Vagina (tissue), 2 donors: ENCODE data around the gene NUTM2F. TPM values are rescaled to one million over a fixed set of nuclear protein-coding genes. Genes with fewer than 3 reads are reported as not detected.

Source experiments
- DNase-seq, 2 donors: peaks; one replicate each; pipeline ENCODE4 v3.0.0-alpha.2; 2017; ENCODE audit errors: extremely low spot score in 2 of 2
- H3K27ac ChIP-seq: fragments of 200-600 bp; sonication (generic); one replicate; pipeline ENCODE4 v1.5.1; 2019
- H3K27me3 ChIP-seq: fragments of 200-600 bp; sonication (generic); one replicate; pipeline ENCODE4 v1.5.1; 2019
- H3K36me3 ChIP-seq, 2 donors: fragments of 200-600 bp; sonication (generic); one replicate each; pipeline ENCODE4 v1.5.1; 2017 to 2019
- H3K4me1 ChIP-seq: fragments of 200-600 bp; sonication (generic); one replicate; pipeline ENCODE4 v1.5.1; 2019
- H3K4me3 ChIP-seq, 2 donors: fragments of 200-600 bp; sonication (generic); 1 replicate in 1 of 2; 2 replicates in 1 of 2; pipeline ENCODE4 v1.5.1; 2016 to 2019
- H3K9me3 ChIP-seq: fragments of 200-600 bp; sonication (generic); one replicate; pipeline ENCODE4 v1.5.1; 2019
- POLR2A ChIP-seq, 2 donors: fragments of 450-650 bp; IDR thresholded peaks; one replicate each; pipeline ENCODE4 v1.6.1; 2017; ENCODE audit warnings: antibody characterized with exemption in 2 of 2, mild to moderate bottlenecking in 2 of 2, moderate library complexity in 2 of 2
- POLR2AphosphoS5 ChIP-seq, 2 donors: sonication (generic); formaldehyde crosslinking; IDR thresholded peaks; one replicate each; pipeline ENCODE4 v1.9.0; 2017; ENCODE audit warnings: antibody characterized with exemption in 2 of 2, mild to moderate bottlenecking in 2 of 2, low read depth in 1 of 2; ENCODE audit not compliant: insufficient read depth in 1 of 2
- intact Hi-C: fragments of 100-400 bp; cut with DNase I; formaldehyde crosslinking; loops from one replicate; pipeline ENCODE4 v1.15.1; 2023
- total RNA-seq: library from RNA; depleted of rRNA; stranded (reverse); fragments of >200 nt; gene quantifications from one replicate; pipeline ENCODE4 v1.2.3, GENCODE V29; 2016
- TF ChIP-seq, protein P1 (sequence below), 3 experiments: fragments of 450-650 bp in 2 of 3; fragments of 200-600 bp in 1 of 3; sonication (generic) in 1 of 3; IDR thresholded peaks; one replicate each; pipeline ENCODE4 v1.5.1; 2017 to 2019; ENCODE audit warnings: antibody characterized with exemption in 3 of 3, mild to moderate bottlenecking in 2 of 3, moderate library complexity in 2 of 3

Gene NUTM2F
- total RNA-seq, 1 donor from 2014 or later: not detected

- no peak overlapping the region for H3K27ac ChIP-seq
- H3K4me1 ChIP-seq: no peaks in the 10 kb centered on the region
- intact Hi-C loops: no loop called here
- H3K36me3 ChIP-seq: no peaks in the 10 kb centered on the region
- H3K9me3 ChIP-seq: no peaks in the 10 kb centered on the region
- no peak overlapping the region for H3K4me3 ChIP-seq
- TF ChIP-seq, protein P1, sequence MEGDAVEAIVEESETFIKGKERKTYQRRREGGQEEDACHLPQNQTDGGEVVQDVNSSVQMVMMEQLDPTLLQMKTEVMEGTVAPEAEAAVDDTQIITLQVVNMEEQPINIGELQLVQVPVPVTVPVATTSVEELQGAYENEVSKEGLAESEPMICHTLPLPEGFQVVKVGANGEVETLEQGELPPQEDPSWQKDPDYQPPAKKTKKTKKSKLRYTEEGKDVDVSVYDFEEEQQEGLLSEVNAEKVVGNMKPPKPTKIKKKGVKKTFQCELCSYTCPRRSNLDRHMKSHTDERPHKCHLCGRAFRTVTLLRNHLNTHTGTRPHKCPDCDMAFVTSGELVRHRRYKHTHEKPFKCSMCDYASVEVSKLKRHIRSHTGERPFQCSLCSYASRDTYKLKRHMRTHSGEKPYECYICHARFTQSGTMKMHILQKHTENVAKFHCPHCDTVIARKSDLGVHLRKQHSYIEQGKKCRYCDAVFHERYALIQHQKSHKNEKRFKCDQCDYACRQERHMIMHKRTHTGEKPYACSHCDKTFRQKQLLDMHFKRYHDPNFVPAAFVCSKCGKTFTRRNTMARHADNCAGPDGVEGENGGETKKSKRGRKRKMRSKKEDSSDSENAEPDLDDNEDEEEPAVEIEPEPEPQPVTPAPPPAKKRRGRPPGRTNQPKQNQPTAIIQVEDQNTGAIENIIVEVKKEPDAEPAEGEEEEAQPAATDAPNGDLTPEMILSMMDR (IDR thresholded peaks at IDR 0.05): no peak
- TF ChIP-seq POLR2AphosphoS5 (IDR thresholded peaks at IDR 0.05; ENCODE audit: insufficient read depth in 1 of 2, low read depth in 1 of 2): no peak
- no peak for TF ChIP-seq POLR2A (IDR thresholded peaks at IDR 0.05)
- no peak for DNase-seq
- H3K27me3 ChIP-seq: no peaks in the 10 kb centered on the region
Measured at GRCh38 chr9:94270009-94270408, 58.4 kb downstream of the NUTM2F start.

GRCh38 chr9:94269264-94269663, 59.2 kb downstream of the NUTM2F start:
- Histone ChIP-seq H3K36me3 (no peaks in the 10 kb centered on the region), H3K4me1 (no peaks in the 10 kb centered on the region), H3K9me3 (no peaks in the 10 kb centered on the region), H3K27me3 (no peaks in the 10 kb centered on the region), H3K27ac (no peak overlapping the region), H3K4me3 (no peak overlapping the region)
- no peak for DNase-seq
- TF ChIP-seq POLR2AphosphoS5 (IDR thresholded peaks at IDR 0.05; ENCODE audit: insufficient read depth in 1 of 2, low read depth in 1 of 2) (no peak), POLR2A (IDR thresholded peaks at IDR 0.05) (no peak)
- TF ChIP-seq, protein P1 (IDR thresholded peaks at IDR 0.05): no peak
- intact Hi-C loops: no loop called here

Other genes starting within 250 kb of the NUTM2F start
- 13.0 TPM for gene PTPDC1, start 244.2 kb downstream of the NUTM2F start, total RNA-seq
- 14.0 TPM for gene ZNF169, start 69.3 kb downstream of the NUTM2F start, total RNA-seq
- not detected for gene PCAT7, start 226.4 kb upstream of the NUTM2F start, total RNA-seq